Measurements from ENCODE around the gene RRP7A.
A peak's percentile ranks its signal among the peaks of the same experiment; 100 is the strongest.
"Not testable (repeated sequence)": the region's sequence is repeated elsewhere in the genome, so short reads cannot be mapped to it uniquely, and the experiment has no call there.

RRP7A gene, protein sequence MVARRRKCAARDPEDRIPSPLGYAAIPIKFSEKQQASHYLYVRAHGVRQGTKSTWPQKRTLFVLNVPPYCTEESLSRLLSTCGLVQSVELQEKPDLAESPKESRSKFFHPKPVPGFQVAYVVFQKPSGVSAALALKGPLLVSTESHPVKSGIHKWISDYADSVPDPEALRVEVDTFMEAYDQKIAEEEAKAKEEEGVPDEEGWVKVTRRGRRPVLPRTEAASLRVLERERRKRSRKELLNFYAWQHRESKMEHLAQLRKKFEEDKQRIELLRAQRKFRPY

GRCh38 chr22:42519525-42520401 is at the start of gene RRP7A:
Gene RRP7A (minus strand): TSS chr22:42519796. CDS start chr22:42519786, 10 bp downstream.
- DNase-seq (ENCODE audit: low spot score) = peak; percentile 92

GRCh38 chr22:42567950-42568349 is 48.4 kb upstream of the RRP7A start:
- not testable (repeated sequence) for DNase-seq (ENCODE audit: low spot score)

DNA sequence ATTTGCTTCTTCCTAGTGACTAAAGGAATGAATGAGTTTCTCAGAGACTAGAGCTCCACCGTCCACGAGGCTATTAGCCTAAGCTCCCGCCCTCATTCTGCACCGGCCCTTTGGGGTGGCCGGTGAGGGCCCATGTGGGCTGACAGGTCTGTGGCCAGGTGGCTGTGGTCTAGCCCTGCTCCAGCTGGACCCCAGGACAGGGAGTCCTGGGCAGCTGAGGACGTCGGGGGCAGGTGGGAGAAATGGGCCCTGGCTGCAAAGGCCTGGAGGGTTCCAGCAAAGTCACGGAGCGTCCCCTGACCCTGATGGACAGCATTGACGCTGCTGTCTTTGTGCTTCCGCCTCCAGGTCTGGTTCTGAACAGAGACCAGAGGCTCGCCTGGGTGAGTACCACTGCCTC is 46.4 kb upstream of the RRP7A start:
- no peak for DNase-seq (ENCODE audit: low spot score)

DNA sequence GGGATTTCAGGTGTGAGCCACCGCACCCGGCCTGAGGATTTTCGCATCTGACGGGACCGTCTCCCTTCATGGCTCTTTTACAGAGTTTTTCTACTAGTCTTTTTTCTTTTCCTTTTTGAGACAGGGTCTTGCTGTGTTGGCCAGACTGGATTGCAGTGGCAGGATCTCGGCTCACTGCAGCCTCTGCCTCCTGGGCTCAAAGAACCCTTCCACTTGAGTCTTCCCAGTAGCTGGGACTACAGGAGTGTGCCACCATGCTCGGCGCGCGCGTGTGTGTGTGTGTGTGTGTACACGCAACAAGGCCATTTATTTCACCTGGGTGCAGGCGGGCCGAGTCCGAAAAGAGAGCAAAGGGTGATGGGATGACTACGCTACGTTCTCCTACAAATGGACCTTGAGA is 45.1 kb upstream of the RRP7A start:
- DNase-seq (ENCODE audit: low spot score) = no peak

- not testable (repeated sequence) for DNase-seq (ENCODE audit: low spot score)
Measured at GRCh38 chr22:42563943-42564342, 44.3 kb upstream of the RRP7A start.

DNA sequence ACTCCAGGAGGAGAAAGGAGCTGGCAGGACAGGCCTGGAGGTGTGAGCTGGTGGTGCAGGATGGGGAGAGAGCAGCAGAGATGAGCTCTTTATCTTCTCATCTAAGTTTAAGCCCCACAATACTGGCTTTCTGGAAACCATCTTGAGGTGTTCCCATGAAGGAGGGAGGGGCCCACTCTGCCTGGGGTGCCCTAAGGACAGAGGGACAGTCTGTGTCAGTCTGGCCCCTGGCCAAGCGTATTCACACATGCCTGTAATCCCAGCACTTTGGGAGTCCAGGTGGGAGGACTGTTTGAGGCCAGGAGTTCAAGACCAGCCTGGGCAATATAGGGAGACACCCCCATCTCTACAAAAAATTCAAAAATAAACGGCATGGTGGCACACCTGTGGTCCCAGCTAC is 43.1 kb upstream of the RRP7A start:
- no peak for DNase-seq (ENCODE audit: low spot score)

- no peak for DNase-seq (ENCODE audit: low spot score)
Measured at GRCh38 chr22:42562279-42562678, 42.7 kb upstream of the RRP7A start.

DNA sequence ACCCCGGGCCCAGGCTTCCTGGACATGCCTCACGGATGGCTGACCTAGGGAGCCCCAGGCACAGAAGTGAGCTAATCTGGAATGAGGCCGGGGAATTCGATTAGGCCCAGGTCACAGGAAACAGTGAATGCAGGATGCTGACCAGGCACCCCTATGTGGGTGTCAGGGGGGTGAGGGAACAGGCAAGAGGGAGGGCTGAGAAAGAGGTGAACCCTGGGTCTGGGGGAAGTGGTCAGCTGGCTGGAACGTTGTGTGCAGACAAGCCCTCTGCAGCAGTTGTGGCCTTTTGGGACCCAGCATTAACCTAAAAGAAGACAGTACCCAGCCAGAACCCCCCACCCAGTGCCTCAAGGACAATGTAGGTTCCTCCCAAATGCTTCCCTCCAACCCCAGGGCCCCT is 42.3 kb upstream of the RRP7A start:
- no peak for DNase-seq (ENCODE audit: low spot score)

- DNase-seq (ENCODE audit: low spot score) = no peak
Measured at GRCh38 chr22:42560781-42561180, 41.2 kb upstream of the RRP7A start.

DNA sequence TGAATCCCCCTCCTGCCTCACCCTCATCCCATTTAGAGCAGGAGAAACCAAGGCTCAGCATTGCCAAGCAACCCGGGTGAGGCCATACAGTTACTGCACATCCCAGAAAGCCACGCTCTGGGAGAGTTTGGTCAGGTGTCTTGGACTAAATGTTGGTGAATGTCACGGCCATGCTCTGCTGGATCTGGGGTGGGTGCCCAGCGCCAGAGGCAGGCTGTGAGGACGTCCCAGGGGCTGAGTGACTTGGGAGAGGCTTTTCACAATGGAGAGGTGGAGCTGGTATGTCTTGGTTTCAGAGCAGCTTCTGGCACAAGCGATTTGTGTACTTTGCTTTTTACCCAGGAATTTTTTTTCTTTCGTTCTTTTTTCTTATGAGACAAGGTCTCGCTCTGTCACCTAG is 40.8 kb upstream of the RRP7A start:
- DNase-seq (ENCODE audit: low spot score) = no peak

GRCh38 chr22:42553475-42554361 is 34.1 kb upstream of the RRP7A start, which contains the start of gene SERHL2:
Gene SERHL2 (plus strand): TSS chr22:42553956. CDS start chr22:42554021, 65 bp downstream.
- DNase-seq (ENCODE audit: low spot score) = peak; percentile 96

DNA sequence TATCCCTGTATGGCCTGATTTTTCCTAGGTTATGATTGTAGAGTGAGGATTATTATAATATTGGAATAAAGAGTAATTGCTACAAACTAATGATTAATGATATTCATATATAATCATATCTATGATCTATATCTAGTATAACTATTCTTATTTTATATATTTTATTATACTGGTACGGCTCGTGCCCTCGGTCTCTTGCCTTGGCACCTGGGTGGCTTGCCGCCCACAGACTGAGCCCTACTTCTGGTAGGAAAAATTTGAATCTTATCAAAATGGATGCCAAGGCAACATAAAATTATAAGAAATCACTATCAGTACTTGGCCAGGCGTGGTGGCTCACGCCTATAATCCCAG is 32.7 kb upstream of the RRP7A start:
- not testable (repeated sequence) for DNase-seq (ENCODE audit: low spot score)

GRCh38 chr22:42549331-42550060 is 29.9 kb upstream of the RRP7A start:
- no peak for DNase-seq (ENCODE audit: low spot score)

DNA sequence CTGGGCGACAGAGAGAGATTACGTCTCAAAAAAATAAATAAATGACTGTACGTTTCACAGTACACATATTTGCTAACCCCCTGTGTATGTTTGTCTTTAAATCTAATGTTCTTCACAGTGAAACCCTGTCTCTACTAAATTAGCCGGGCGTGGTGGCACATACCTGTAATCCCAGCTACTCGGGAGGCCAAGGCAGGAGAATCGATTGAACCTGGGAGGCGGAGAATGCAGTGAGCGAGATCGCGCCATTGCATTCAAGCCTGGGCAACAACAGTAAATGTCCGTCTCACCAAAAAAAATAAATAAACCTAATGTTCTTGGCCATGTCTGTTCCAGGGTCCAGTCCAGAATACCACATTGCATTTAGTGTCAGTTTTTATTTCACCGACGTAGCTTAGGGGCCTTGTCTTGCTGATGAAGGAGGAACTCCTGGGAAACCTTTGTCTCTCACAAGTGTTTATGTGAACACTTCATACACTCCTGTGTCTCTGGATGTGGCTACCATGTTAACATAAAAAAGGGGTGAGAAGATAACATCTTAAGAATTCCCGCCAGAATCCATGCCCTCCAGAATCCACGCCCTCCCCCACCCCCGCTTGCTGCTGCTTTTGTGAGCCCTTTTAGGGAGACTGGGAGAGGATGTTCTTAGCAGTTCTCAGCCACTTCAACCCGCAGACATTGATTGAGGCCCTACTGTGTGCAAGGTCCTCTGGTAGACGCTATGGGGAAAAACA is 29.2 kb upstream of the RRP7A start:
- no peak for DNase-seq (ENCODE audit: low spot score)

- not testable (repeated sequence) for DNase-seq (ENCODE audit: low spot score)
Measured at GRCh38 chr22:42548126-42548525, 28.5 kb upstream of the RRP7A start.

- no peak for DNase-seq (ENCODE audit: low spot score)
Measured at GRCh38 chr22:42547562-42547961, 28.0 kb upstream of the RRP7A start.

DNA sequence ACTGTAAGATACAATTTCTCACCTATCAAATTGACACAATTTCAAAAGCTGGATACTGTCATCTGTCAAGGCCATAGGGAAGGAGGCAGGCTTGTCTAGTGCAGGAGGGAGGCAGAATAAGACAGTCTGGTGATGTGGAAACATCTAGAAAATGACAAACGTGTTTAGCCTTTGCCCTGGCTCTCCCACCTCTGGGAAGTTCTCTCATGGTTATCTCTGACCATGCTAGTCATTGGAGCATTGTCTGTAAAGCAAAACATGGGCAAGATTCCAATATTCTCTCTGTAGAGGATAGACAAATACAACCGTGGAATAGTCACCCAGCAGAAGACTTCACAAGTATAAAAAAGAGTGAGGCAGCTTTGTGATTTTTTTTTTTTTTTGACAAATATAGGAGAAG is 25.1 kb upstream of the RRP7A start:
- no peak for DNase-seq (ENCODE audit: low spot score)

DNA sequence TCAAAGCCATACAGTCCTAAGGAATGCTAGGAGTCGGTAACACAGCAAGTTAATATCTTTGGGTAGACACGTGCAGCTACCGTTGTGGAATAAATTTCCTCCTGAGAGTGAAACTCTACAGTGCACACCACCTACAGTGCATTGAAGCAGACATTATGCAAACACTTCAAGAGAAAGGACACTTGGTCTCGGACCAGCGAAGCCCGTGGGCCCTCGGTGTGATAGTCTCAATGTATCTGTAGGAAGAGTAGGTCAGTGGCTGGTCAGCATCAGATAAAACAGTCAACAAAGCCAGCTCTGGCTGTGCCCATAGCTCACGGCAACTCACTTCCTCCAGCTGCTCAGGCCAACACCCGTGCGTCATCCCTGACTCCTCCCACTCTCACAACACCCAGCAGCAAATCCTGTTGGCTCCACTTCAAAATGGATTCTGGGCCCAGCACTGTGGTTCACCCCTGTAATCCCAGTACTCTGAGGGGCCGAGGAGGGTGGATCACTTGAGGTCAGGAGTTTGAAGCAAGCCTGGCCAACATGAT is 19.7 kb upstream of the RRP7A start:
- not testable (repeated sequence) for DNase-seq (ENCODE audit: low spot score)

DNA sequence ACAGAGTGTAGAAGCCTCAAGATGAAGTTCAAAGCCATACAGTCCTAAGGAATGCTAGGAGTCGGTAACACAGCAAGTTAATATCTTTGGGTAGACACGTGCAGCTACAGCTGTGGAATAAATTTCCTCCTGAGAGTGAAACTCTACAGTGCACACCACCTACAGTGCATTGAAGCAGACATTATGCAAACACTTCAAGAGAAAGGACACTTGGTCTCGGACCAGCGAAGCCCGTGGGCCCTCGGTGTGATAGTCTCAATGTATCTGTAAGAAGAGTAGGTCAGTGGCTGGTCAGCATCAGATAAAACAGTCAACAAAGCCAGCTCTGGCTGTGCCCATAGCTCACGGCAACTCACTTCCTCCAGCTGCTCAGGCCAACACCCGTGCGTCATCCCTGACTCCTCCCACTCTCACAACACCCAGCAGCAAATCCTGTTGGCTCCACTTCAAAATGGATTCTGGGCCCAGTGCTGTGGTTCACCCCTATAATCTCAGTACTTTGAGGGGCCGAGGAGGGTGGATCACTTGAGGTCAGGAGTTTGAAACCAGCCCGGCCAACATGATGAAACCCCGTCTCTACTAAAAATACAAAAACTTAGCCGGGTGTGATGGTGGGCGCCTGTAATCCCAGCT is 17.7 kb upstream of the RRP7A start:
- not testable (repeated sequence) for DNase-seq (ENCODE audit: low spot score)

DNA sequence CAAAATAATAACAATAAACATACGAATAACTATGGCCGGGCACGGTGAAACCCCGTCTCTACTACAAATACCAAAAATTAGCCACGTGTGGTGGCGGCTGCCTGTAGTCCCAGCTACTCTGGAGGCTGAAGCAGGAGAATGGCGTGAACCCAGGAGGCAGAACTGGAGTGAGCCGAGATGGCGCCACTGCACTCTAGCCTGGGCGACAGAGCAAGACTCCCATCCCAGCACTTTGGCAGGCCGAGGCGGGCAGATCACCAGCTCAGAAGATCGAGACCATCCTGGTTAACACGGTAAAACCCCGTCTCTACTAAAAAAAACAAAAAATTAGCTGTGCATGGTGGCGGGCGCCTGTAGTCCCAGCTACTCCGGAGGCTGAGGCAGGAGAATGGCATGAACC is 17.0 kb upstream of the RRP7A start:
- DNase-seq (ENCODE audit: low spot score) = not testable (repeated sequence)

All from left forelimb (tissue), 1 donor.